ENCODE results near the gene RNF149.

GRCh38 chr2:101307950-101308431 is 510 bp downstream of the RNF149 start:
- TF ChIP-seq CTCF (IDR thresholded peaks at IDR 0.05) (no peak), POLR2A (IDR thresholded peaks at IDR 0.05) (no peak)
